Vagina (tissue), 2 donors: ENCODE measurements around the gene USP43.

Experiments used
- CTCF ChIP-seq, 3 experiments: fragments of 450-650 bp in 2 of 3; fragments of 200-600 bp in 1 of 3; sonication (generic) in 1 of 3; IDR thresholded peaks; one replicate each; pipeline ENCODE4 v1.5.1; 2017 to 2019; ENCODE audit warnings: antibody characterized with exemption in 3 of 3, mild to moderate bottlenecking in 2 of 3, moderate library complexity in 2 of 3
- POLR2AphosphoS5 ChIP-seq, 2 donors: sonication (generic); formaldehyde crosslinking; IDR thresholded peaks; one replicate each; pipeline ENCODE4 v1.9.0; 2017; ENCODE audit warnings: antibody characterized with exemption in 2 of 2, mild to moderate bottlenecking in 2 of 2, low read depth in 1 of 2; ENCODE audit not compliant: insufficient read depth in 1 of 2

- TF ChIP-seq POLR2AphosphoS5 (IDR thresholded peaks at IDR 0.05; ENCODE audit: insufficient read depth in 1 of 2, low read depth in 1 of 2) = no peak
- no peak for TF ChIP-seq CTCF (IDR thresholded peaks at IDR 0.05)
Measured at GRCh38 chr17:9772658-9773057, 127.3 kb downstream of the USP43 start.
